KBM-7 (cell line): ENCODE measurements around the gene PARVB.
"Not testable (repeated sequence)": the region's sequence is repeated elsewhere in the genome, so short reads cannot be mapped to it uniquely, and the experiment has no call there.

Experiments used
- DNase-seq: peaks from one replicate; pipeline ENCODE4 v3.0.0-alpha.2; 2015
- in situ Hi-C: fragments of 300-500 bp; cut with MboI; formaldehyde crosslinking; loops from 2 replicates; pipeline ENCODE4 v1.14.3; 2020; ENCODE audit warnings: low sequenced_read_pairs, low pct_unique_long_range_greater_than_20kb, mixed read lengths

The PARVB gene

GRCh38 chr22:44045145-44045544 lies 21.0 kb downstream of the PARVB start:
- DNase-seq: no peak
- in situ Hi-C loops: no loop called here

GRCh38 chr22:44046485-44047141 lies 22.5 kb downstream of the PARVB start:
- in situ Hi-C loops: no loop called here
- DNase-seq: no peak

DNA sequence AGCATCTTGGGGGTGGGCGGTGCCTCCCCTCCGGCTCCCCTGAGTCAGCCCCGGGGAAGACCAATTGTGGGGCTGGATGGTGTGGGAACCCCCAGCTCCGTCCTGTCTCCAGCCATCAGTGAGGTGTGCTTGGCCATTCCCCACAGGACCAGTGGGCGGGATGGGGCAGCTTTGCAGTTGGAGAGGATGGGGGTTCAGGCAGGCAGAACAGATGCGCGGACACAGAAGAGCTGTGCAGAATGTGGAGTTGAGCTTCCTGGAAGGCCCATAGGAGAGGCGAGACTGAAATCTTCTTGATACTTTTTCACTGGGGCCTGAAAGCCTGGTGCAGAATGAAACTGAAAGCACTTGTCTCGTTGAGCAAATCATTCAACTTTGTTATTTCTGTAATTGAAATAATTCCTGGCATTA lies 23.8 kb downstream of the PARVB start:
- in situ Hi-C loops: no loop called here
- no peak for DNase-seq

DNA sequence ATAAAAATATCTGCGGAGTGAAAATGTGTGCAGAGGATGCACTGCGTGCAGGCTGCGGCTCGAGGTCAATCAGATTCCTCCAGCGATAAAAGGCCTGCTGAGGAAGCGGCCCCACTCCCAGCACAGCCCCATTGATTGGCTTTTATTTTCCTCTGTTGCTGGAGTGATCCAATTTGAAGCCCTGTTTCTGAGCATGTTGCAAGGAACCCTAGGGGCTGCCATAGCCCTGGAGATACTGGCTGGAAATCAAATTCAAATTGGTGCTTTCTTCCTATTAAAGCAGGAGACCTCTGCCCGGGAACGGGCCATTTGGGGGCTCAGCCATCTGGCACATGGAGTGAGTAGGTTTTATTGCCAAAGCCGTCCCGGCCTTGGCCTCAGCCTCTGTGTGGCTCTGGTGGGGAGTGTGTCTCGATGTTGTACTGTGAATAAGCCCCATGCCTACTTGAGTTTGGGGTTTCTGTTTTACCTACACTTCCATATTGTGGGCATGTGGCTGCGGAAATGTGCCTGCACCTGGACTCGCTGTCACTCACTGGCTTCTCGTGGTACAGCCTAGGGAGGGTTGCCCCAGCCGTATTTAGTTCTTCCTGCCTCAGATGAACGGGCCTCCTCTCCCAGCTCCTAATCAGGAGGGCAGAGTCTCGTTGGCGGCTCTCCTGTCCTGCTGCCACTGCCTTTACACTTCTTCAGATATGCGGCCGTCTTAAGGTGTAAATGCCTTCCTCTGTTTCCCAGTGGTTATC lies 25.6 kb downstream of the PARVB start:
- in situ Hi-C loops: no loop called here
- no peak for DNase-seq

DNA sequence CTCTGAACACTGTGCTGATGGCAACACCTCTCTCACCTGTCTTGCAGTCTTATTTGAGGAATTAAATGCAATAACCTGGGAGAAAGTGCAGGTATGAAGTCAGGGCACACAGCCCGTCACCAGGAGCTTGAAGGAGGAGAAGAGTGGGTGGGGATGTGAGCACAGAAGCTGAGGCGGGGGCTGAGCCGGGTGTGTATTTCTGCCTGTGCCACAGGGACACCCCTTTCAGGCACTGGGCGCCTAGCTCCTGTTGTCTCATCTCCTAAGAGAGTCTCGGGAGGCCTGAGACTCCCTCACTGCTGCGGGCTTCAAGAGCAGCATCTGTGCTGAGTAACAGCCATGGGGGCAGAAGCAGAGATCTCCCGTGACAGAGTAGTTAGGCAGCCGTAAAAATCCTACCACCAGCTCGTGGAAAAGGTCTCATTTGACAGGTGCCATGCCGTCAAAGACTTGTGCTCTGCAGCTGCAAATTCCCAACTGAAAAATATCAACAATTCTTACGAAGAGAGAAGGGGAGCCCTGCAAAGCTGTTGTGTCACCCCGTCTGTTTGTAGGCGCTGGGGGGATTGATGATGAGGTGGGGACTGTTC lies 26.8 kb downstream of the PARVB start:
- DNase-seq: no peak
- in situ Hi-C loops: no loop called here

DNA sequence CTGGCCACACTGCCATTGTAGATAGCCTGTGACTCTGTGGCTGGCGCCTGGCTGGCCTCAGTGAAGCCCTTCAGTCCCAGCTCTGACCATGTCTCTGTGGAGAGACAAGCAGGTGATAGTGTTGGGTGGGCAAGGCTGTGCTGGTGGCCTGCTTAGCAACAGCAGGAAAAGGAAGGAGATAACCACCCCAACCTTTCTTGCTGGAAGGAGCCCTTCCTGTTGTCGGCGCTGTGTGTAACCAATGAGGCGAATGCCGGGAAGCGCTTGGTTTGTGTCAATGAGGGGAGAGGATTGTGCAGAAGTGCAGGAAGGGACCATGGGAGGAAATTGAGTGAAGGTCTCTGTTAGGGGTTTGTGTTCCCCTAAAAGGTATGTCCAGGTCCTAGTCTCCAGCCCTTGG lies 27.3 kb downstream of the PARVB start:
- no peak for DNase-seq
- in situ Hi-C loops: no loop called here

GRCh38 chr22:44051961-44052360 lies 27.9 kb downstream of the PARVB start:
- DNase-seq: no peak
- in situ Hi-C loops: no loop called here

GRCh38 chr22:44055805-44056204 lies 31.7 kb downstream of the PARVB start:
- DNase-seq: no peak
- in situ Hi-C loops: no loop called here

GRCh38 chr22:44056649-44057048 lies 32.5 kb downstream of the PARVB start:
- DNase-seq, in situ Hi-C loops: not testable (repeated sequence)

GRCh38 chr22:44057401-44057987 lies 33.4 kb downstream of the PARVB start:
- DNase-seq: no peak

GRCh38 chr22:44063462-44064371 lies 39.6 kb downstream of the PARVB start:
- DNase-seq: no peak

More at GRCh38 chr22:44057401-44057987, 33.4 kb downstream of the PARVB start:
- in situ Hi-C loops: no loop called here

DNA sequence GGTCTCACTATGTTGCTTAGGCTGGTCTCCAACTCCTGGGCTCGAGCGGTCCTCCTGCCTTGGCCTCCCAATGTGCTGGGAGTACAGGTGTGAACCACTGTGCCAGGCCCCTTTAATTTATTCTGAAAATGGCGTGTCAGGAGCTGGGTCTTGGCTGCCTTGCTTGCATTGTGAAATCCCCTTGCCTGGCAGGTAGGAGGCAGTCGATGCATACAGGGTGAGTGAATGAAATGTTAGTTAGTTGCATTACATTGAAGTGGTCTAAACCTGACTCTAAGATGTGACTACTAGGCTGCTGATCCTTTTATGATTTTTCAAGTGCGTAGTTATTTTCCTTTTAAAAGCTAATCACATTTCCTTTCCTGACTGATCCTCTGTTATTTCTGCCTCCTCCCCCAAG lies 42.9 kb downstream of the PARVB start:
- in situ Hi-C loops: no loop called here
- no peak for DNase-seq

More at GRCh38 chr22:44063462-44064371, 39.6 kb downstream of the PARVB start:
- in situ Hi-C loops: no loop called here

GRCh38 chr22:44067901-44068300 lies 43.8 kb downstream of the PARVB start:
- in situ Hi-C loops: no loop called here
- no peak for DNase-seq

DNA sequence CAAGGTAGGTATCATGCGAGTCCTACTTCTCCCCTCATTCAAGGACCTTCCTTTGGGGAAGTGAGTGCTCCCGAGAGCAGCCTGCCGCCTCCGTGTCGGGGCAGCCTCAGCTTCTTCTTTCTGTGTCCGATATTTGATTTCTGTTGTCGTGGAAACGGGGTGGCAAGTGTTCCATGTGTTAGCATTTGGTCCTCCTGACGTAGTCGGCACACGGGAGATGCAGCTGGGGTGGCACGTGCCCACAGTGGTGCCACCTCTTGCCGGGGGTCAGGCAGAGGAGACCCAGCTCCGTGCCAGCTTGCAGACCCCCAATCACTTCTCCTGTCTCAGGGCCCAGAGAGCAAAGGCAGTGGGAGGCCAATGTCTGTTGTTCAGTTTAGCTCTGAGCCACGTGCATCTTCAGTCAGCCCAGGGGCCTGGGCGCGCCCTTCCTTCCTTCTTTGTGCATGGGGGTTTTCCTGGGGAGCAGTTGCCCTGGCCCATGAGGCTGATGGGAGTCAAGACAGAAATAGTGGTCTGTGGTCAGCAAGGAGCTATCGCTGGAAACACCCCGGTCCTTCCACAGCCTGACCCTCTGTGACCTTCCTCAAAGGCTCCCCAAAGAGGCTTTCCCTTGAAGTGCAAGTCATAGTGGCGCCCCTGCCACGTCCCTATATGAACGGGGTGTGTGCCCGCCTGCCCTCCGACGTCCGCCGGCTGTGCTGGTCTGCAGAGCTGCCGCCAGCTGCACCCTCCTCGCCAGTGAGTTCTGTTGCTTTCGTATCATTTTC lies 44.5 kb downstream of the PARVB start:
- DNase-seq: peak; percentile 73
- in situ Hi-C loops: no loop called here

DNA sequence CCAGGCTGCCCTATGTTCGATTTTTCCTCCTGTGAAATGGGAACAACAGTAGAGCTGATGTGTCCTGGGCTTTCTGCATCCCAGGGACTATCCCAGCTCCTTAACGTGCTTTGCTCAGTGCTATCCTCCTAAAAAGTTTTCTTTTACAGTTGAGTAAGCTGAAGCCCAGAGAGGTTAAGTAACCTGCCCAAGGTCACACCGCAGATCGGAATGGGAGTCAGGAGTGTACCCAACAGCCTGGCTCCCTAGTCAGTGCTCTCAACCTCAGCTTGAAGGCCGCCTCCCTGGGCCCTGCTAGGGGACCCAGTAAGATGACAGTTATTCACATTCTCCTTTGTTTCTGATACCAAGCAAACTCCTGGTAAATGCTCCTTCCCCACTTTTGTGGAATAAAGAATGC lies 45.9 kb downstream of the PARVB start:
- in situ Hi-C loops: no loop called here
- no peak for DNase-seq

- in situ Hi-C loops: no loop called here
- DNase-seq: no peak
These were observed 47.8 kb downstream of the PARVB start for GRCh38 chr22:44071781-44072326.

GRCh38 chr22:44074337-44074984 lies 50.4 kb downstream of the PARVB start:
- in situ Hi-C loops: no loop called here
- no peak for DNase-seq

GRCh38 chr22:44075022-44075421 lies 50.9 kb downstream of the PARVB start:
- in situ Hi-C loops: no loop called here
- no peak for DNase-seq
